Fibroblast of lung (primary cell): ENCODE measurements around the gene MEGF10.

Experiments
- EZH2 ChIP-seq: IDR thresholded peaks from 2 replicates; pipeline ENCODE4 v1.5.1; 2012; ENCODE audit warnings: low read length, control low read depth, mild to moderate bottlenecking; ENCODE audit errors: missing control alignments
- TF ChIP-seq, protein P1 (sequence below), 2 donors: IDR thresholded peaks in 1 of 2; conservative IDR thresholded peaks in 1 of 2; 1 replicate in 1 of 2; 2 replicates in 1 of 2; pipeline ENCODE4 v1.5.1; 2011 to 2012; ENCODE audit warnings: low read length in 2 of 2, control low read depth in 1 of 2, inconsistent platforms in 1 of 2, low read depth in 1 of 2, mild to moderate bottlenecking in 1 of 2

DNA sequence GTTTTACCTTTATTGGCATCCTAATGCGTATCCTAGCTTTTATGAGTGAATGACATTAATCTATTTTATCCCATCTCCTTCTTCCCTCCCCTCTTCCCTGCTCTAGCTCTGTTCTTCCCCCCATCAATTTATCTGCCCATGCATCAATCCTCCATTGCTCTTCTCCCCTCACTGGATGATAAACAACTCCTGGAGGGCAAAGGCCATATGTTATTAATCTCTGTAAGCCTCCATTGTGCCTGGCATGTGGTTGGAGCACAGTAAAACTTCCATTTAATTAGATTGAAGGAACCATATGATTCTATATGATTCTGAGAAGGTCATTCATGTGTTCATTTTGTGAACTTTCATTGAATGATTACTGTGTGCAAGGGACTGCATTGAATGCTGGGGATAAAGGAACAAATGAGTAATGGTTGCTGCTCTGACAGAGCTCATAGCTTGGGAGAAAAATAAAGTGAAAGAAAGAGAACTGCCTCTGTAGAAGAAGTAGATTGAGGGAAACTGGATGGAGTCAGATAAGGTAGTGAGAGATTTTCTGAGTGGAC lies 85.0 kb downstream of the MEGF10 start:
- TF ChIP-seq, protein P1, sequence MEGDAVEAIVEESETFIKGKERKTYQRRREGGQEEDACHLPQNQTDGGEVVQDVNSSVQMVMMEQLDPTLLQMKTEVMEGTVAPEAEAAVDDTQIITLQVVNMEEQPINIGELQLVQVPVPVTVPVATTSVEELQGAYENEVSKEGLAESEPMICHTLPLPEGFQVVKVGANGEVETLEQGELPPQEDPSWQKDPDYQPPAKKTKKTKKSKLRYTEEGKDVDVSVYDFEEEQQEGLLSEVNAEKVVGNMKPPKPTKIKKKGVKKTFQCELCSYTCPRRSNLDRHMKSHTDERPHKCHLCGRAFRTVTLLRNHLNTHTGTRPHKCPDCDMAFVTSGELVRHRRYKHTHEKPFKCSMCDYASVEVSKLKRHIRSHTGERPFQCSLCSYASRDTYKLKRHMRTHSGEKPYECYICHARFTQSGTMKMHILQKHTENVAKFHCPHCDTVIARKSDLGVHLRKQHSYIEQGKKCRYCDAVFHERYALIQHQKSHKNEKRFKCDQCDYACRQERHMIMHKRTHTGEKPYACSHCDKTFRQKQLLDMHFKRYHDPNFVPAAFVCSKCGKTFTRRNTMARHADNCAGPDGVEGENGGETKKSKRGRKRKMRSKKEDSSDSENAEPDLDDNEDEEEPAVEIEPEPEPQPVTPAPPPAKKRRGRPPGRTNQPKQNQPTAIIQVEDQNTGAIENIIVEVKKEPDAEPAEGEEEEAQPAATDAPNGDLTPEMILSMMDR (conservative IDR thresholded peaks at IDR 0.05 in 1 of 2, IDR thresholded peaks at IDR 0.05 in 1 of 2; ENCODE audit: low read depth in 1 of 2, low read length in 2 of 2) = no peak
- no peak for TF ChIP-seq EZH2
